SK-N-MC (cell line): ENCODE results near the gene CLDN20.

ENCODE experiments used
- EZH2 ChIP-seq: fragments of 200-600 bp; sonication (generic); IDR thresholded peaks from one replicate; pipeline ENCODE4 v1.6.1; 2017; ENCODE audit warnings: antibody characterized with exemption
- POLR2AphosphoS5 ChIP-seq: IDR thresholded peaks from 2 replicates; pipeline ENCODE4 v1.6.1; 2012; ENCODE audit warnings: mild to moderate bottlenecking, low read depth, low read length, borderline replicate concordance

- TF ChIP-seq POLR2AphosphoS5 (no peak), EZH2 (no peak)
Measured at GRCh38 chr6:155224618-155225017, 39.2 kb upstream of the CLDN20 start.
